H1 (cell line): ENCODE data around the gene VWCE. TPM values are rescaled to one million over a fixed set of nuclear protein-coding genes. Genes with fewer than 3 reads are reported as not detected.

Experiments
- RNF2 ChIP-seq: fragments of 200-900, 300-1000 bp; sonication (generic); IDR thresholded peaks from 2 replicates; pipeline ENCODE4 v1.7.1; 2016; ENCODE audit warnings: borderline replicate concordance, low read depth, mild to moderate bottlenecking, antibody characterized with exemption, low read length; ENCODE audit not compliant: poor library complexity, severe bottlenecking; ENCODE audit errors: missing control alignments
- ZNF274 ChIP-seq: IDR thresholded peaks from 2 replicates; pipeline ENCODE4 v1.7.0; 2012; ENCODE audit warnings: low read length, borderline replicate concordance; ENCODE audit errors: extremely low read depth
- polyA plus RNA-seq, 7 experiments: library from polyadenylated mRNA; depleted of rRNA in 3 of 7; stranded (reverse) in 5 of 7; unstranded in 2 of 7; fragments of >200 nt in 5 of 7; fragments of 200-250 nt in 2 of 7; gene quantifications; 1 replicate in 5 of 7; 2 replicates in 1 of 7; 4 replicates in 1 of 7; pipeline versions ENCODE4 v1.2.1 to v1.2.3, GENCODE V29; 2011 to 2013; ENCODE audit warnings: missing spikeins in 2 of 7, mixed read lengths in 2 of 7
- total RNA-seq: library from RNA; stranded (reverse); fragmentation: NEBNext Ultra II Directional; extraction: Animal tissue kit (Norgen Biotek cat#: 25700); gene quantifications from 2 replicates; pipeline ENCODE4 v1.2.1, GENCODE V29; 2021

The VWCE gene
- total and polyA plus RNA-seq, 2 of the 8 experiments (the other 6 are each of a cell fraction or from before 2014, with no cell fraction given) = 9.5 to 12.3 TPM

DNA sequence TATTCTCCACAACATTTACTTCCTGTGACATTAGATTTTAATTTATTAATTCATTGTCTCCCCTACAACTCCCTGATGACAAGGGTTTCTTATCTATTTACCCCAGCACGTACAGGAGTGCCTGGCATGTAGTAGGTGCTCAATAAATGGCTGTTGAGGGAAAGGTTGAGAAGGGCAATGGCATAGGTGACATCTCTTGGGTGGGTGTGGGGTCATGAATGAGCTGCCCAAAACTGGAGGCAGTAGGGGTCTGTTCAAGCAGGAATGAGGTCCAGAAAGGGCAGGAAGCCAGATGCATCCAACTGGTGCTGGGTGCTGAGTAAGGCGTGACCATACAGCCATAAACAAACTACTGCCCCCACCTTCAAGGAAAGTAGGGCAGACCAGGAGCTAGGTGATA lies 2.8 kb downstream of the VWCE start (continued):
- no peak for TF ChIP-seq ZNF274
- TF ChIP-seq RNF2 = no peak
- TF ChIP-seq, all 59 proteins: peak for 0
